Measurements from ENCODE around the gene C19orf53. TPM values are rescaled to one million over a fixed set of nuclear protein-coding genes. Genes with fewer than 3 reads are reported as not detected.
A peak's percentile ranks its signal among the peaks of the same experiment; 100 is the strongest.
"Not testable (repeated sequence)": the region's sequence is repeated elsewhere in the genome, so short reads cannot be mapped to it uniquely, and the experiment has no call there.

The C19orf53 gene
- 213 and 223 TPM in 2 replicates for total RNA-seq (2014; rRNA removed; shearing (Covaris generic))

DNA sequence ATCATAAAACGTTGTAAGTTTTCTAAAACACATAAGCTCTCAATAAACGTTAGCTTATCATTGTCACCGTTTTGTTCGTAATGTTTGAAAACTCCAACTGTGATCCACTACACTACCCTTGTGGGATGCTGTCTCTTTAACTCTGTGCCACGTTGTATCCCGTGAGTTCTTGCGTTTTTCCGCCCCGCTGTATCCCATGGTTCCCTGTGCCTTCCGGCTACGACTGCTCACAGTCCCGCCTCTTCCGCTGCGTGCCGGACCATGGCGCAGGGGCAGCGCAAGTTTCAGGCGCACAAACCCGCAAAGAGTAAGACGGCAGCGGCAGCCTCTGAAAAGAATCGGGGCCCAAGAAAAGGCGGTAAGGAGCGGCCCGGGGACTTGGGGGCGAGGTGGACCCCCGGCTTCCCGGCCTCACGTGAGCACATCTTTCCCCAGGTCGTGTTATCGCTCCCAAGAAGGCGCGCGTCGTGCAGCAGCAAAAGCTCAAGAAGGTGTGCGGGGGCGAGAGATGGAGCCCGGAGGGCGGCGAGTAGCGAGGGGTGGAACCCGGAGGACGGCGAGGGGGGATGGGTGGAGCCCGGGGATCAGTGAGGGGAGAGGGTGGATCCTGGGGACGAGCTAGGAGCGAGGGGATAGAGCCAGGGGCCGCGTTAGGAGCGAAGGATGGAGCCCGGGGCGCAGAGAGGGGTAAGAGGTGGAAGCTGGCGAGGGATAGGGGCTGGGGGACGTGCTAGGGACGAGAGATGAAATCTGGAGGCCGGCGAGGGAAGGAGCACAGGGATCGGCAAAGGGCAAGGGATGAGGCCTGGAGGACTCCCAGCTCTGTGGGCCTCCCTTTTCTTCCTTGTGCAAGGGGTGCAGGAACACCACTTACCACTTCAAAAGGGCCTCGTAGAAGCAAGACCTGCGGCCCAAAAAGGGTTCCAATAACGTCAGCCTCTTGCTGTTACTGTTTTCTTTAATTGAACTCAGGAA lies at the start of gene C19orf53:
Gene C19orf53 (plus strand): TSS at position 240 of the 975 bp plus-strand sequence. CDS start 22 bp downstream, at position 262.
- DNase-seq (ENCODE audit: low read depth) = peak; percentile 92

DNA sequence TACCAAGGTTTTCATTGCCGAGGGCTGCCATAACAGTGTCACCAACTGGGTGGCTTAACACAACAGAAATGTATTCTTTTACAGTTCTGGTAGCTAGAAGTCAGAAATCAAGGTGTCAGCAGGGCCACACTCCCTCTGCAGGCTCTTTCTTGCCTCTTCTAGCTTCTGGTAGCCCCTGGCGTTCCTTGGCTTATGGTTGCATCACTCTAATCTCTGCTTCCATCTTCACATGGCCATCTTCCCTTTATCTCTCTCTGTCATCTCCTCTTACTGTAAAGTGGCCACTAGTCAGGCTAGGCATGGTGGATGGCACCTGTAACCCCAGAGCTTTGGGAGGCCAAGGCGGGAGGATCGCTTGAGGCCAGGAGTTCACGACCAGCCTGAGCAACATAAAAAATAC lies 47.9 kb upstream of the C19orf53 start:
- DNase-seq (ENCODE audit: low read depth) = no peak

DNA sequence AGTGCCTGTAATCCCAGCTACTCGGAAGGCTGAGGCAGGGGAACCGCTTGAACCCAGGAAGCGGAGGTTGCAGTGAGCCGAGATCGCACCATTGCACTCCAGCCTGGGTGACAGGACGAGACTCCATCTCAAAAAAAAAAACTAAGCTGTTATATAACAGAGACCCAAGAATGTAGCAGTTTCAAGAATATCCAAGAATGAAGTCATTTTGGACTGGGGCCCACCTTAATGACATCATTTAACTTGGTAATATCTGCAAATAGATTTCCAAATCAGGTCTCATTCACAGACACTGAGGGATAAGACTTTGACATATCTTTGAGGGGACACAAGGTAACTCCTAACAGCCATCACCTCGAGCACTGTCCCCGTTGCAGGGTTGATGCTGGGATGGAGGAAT lies 46.5 kb upstream of the C19orf53 start:
- DNase-seq (ENCODE audit: low read depth) = no peak

- no peak for DNase-seq (ENCODE audit: low read depth)
These were observed 44.4 kb upstream of the C19orf53 start for GRCh38 chr19:13729859-13730258.

GRCh38 chr19:13731147-13731964 lies 42.9 kb upstream of the C19orf53 start:
- peak; percentile 97 for DNase-seq (ENCODE audit: low read depth)

DNA sequence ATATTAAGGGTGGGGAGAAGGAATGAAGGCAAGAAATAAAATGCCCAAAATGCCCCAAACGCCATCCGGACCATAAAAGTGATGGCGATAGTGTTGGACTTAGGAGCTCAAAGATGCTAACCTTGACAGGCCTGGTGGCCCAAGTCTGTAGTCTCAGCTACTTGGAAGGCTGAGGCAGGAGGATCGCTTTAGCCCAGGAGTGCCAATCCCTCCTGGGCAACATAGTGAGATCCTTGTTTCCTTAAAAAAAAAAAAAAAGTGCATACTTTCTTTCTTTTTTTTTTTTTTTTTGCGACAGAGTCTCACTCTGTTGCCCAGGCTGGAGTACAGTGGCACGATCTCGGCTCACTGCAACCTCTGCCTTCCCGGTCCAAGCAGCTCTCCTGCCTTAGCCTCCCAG lies 41.9 kb upstream of the C19orf53 start:
- no peak for DNase-seq (ENCODE audit: low read depth)

GRCh38 chr19:13734751-13735150 lies 39.5 kb upstream of the C19orf53 start:
- no peak for DNase-seq (ENCODE audit: low read depth)

- DNase-seq (ENCODE audit: low read depth) = no peak
These were observed 36.2 kb upstream of the C19orf53 start for GRCh38 chr19:13738073-13738472.

GRCh38 chr19:13741893-13742292 lies 32.4 kb upstream of the C19orf53 start:
- no peak for DNase-seq (ENCODE audit: low read depth)

GRCh38 chr19:13742756-13743155 lies 31.5 kb upstream of the C19orf53 start:
- no peak for DNase-seq (ENCODE audit: low read depth)

DNA sequence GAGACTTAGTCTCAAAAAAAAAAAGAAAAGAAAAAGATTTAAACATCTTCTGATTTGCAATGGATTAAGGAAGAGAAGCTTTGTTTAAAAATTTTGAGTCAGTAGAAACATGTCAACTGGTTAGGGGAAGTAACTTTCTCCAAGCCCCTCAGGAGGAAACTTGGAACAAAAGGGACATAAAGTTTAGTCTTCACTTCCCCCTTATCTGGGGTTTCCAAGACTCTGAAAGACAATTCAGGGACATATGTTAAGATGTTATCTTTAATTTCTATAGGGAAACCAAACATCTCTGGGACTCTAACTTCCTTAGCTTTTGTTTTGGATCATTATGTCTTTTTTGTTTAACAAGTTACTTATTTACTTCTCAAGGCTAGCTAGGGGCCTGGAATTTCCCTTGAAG lies 30.1 kb upstream of the C19orf53 start:
- no peak for DNase-seq (ENCODE audit: low read depth)

DNA sequence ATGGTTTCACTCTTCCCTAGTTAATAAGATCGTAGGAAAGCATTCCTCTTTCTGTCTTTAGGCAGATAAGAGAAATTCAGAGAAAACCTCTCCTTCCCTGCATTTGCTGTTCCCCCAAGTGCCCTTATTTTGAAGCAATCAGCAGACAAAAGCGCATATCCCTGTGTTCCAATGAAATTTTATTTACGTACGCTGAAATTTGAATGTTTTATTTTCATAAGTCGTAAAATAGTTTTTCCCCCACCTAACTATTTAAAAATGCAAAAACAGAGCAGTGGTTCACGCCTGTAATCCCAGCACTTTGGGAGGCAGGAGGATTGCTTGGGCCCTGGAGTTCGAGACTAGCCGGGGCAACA lies 27.2 kb upstream of the C19orf53 start:
- no peak for DNase-seq (ENCODE audit: low read depth)

DNA sequence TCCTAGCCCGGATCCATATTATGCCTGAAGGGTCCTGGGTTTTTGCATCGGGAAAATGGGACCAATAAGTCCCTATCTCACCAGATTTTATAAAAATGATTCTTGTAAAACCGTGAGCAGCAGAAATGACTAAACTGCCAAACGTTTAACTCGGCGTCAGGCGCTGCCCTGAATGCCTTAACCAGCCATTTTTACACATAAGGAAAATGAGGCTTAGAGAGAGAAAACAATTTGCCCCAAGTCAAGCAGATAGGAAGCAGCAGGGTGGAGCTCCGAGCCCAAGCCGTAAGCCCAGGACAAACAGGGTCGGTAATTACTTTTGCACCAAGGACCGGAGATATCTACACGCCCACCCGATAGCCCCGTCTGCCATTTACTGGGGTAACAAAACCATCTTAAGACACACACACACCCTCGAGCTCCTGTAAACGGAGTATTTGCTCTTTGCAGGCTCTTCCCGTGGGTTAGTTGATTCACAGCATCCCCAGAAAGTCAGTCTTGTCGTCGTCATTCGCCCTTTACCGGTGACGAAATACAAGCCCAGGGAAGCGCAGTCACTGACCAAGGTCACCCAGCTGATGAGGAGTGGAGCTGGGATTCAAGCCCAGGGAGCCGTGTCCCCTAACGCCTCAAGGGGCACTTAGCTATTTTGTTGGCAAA lies 26.0 kb upstream of the C19orf53 start:
- peak; percentile 38 for DNase-seq (ENCODE audit: low read depth)

DNA sequence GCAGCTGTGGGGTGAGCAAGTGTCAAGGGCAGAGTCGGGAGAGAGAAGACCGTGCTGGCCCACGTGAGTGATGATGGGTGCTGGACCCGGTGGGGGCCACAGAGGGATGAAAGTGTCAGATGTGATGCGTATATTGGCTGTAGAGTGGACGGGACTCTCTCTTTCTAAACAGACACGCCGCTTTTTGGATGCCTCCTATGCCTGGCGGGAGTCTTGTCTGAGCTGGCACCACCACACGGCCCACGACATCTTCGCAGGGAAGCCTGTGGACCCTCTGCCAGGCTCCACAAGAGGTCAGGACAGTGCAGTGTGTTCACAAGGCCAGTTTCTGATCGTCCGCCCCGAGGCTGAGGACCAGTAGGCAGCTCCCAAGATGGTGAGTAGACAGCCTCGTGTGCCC lies 22.8 kb upstream of the C19orf53 start:
- no peak for DNase-seq (ENCODE audit: low read depth)

DNA sequence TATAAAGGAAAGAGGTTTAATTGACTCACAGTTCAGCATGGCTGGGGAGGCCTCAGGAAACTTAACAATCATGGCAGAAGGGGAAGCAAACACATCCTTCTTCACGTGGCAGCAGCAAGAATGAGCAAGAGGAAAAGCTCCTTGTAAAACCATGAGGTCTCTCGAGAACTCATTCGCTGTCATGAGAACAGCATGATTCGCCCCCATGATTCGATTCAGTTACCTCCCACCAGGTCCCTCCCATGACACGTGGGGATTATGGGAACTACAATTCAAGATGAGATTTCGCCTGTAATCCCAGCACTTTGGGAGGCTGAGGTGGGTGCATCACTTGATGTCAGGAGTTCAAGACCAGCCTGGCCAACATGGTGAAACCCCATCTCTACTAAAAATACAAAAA lies 20.6 kb upstream of the C19orf53 start:
- not testable (repeated sequence) for DNase-seq (ENCODE audit: low read depth)

DNA sequence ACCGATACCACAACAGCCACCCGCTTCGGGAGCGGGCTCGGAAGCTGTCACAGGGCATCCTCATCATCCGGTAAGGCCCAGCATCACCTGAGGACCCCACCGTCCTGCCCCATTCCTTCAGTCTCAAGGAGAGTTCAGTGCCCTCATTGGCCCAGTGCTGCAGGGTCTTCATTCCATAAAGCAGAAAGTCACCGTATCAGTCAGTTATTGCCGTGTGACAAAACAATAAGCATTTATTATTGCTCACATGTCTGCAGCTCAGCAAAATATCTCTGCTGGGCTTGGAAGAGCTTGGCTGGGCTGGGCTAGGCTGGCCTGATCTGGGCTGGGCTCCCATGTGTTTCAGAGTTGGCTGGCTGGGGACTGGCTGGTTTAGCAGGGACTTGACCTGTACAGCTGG lies 18.0 kb upstream of the C19orf53 start:
- no peak for DNase-seq (ENCODE audit: low read depth)

GRCh38 chr19:13757805-13758772 lies 16.2 kb upstream of the C19orf53 start:
- no peak for DNase-seq (ENCODE audit: low read depth)

DNA sequence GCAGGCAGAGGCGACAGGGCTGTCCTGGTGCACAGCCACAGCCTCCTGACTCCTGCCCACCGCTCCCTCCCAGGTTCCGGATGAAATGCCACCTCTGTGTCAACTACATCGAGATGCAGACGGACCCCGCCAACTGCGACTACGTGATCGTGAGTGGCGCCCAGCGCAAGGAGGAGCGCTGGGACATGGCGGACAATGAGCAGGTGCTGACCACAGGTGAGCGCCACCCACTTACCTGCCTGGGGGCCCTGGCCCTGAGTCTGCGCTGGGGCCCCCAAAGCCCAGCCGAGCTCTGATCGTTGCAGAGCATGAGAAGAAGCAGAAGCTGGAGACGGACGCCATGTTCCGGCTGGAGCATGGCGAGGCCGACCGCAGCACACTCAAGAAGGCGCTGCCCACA lies 15.5 kb upstream of the C19orf53 start:
- DNase-seq (ENCODE audit: low read depth) = no peak

DNA sequence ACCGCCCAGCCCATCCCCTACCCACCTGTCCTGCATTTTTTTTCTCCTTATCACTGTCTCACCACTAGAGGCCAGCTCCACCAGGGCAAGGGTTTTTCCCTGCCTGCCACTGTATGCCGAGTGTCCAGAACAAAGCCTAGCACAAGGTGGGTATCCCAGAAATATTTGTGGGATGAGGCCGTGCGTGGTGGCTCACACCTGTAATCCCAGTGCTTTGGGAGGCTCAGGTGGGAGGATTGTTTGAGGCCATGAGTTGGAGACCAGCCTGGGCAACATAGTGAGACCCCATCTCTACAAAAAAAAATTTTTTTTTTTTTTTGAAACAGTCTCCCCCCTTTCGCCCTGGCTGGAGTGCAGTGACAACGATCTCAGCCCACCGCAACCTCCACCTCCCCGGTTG lies 12.8 kb upstream of the C19orf53 start:
- DNase-seq (ENCODE audit: low read depth) = no peak

GRCh38 chr19:13762635-13763235 lies 11.5 kb upstream of the C19orf53 start:
- DNase-seq (ENCODE audit: low read depth) = no peak

GRCh38 chr19:13763265-13763664 lies 11.0 kb upstream of the C19orf53 start:
- DNase-seq (ENCODE audit: low read depth) = no peak
